Heart left ventricle (tissue), 13 donors: ENCODE results near the gene EIF3D.

Source experiments
- CTCF ChIP-seq, 12 donors: fragments of 200-600 bp; sonication (generic) in 4 of 12; IDR thresholded peaks; one replicate each; pipeline versions ENCODE4 v1.5.0 to v1.8.0; 2018 to 2022; ENCODE audit warnings: antibody characterized with exemption in 12 of 12, mild to moderate bottlenecking in 5 of 12
- POLR2A ChIP-seq, 2 donors: fragments of 450-650 bp; IDR thresholded peaks; one replicate each; pipeline ENCODE4 v1.6.1; 2017; ENCODE audit warnings: antibody characterized with exemption in 2 of 2, mild to moderate bottlenecking in 2 of 2, moderate library complexity in 2 of 2
- donor health status: ischemic (EF 13 %, LVEDD 7.1; RV severe dilation, severe dysfunction).
- donor health status: DM: no; HTN: yes; CAD: no.
- donor health status: DM: no; HTN: no; CAD: no.
- donor health status: ischemic (EF 25% LVEDD 6.9; RV normal size, moderate dysfunction).
- donor health status: ischemic (EF 25% LVEDD 5.7; RV mildly dilated, moderate dysfunction).
- donor health status: ischemic (EF 35%, LVEDD 5.7; RV mildly dilated, moderate dysfunction).
- donor health status: nonischemic (EF 11% LVEDD 7.7; RV severe dilation, severe dysfunction).
- donor health status: DM: yes; HTN: yes; CAD: no.
- donor health status: PGD.
- donor health status: ischemic (EF 29% LVEDD 5.4; RV normal size, mild dysfunction).
- donor health status: nonischemic (EF 23%, LVEDD 6.1; RV moderate dilation, normal function).

DNA sequence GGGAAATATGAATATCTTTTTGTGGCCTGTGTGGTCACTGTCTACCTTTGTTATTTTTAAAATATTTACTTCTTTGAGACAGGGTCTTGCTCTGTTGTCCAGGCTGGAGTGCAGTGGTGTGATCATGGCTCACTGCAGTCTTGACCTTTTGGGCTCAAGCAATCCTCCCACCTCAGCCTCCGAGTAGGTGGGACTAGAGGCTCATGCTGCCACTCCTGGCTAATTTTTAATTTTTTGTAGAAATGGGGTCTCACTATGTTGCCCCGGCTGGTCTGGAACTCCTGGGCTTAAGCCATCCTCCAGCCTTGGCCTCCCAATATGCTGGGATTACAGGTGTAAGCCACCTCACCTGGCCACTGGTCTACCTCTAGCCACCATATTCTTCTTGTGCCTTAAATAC, 3.5 kb upstream of the EIF3D start:
- TF ChIP-seq POLR2A (IDR thresholded peaks at IDR 0.05) (no peak), CTCF (IDR thresholded peaks at IDR 0.05) (no peak)
